C4-2B (cell line): ENCODE measurements around the gene SELENOM.

ENCODE experiments used
- H3K27ac ChIP-seq: fragments of 450-650 bp; 2 replicates; pipeline ENCODE4 v1.5.1; 2017
- CTCF ChIP-seq: fragments of 450-650 bp; conservative IDR thresholded peaks from 2 replicates; pipeline ENCODE4 v1.5.1; 2017; ENCODE audit warnings: mild to moderate bottlenecking
- ZFX ChIP-seq: fragments of 450-650 bp; IDR thresholded peaks from 2 replicates; pipeline ENCODE4 v1.6.1; 2017

SELENOM gene

DNA sequence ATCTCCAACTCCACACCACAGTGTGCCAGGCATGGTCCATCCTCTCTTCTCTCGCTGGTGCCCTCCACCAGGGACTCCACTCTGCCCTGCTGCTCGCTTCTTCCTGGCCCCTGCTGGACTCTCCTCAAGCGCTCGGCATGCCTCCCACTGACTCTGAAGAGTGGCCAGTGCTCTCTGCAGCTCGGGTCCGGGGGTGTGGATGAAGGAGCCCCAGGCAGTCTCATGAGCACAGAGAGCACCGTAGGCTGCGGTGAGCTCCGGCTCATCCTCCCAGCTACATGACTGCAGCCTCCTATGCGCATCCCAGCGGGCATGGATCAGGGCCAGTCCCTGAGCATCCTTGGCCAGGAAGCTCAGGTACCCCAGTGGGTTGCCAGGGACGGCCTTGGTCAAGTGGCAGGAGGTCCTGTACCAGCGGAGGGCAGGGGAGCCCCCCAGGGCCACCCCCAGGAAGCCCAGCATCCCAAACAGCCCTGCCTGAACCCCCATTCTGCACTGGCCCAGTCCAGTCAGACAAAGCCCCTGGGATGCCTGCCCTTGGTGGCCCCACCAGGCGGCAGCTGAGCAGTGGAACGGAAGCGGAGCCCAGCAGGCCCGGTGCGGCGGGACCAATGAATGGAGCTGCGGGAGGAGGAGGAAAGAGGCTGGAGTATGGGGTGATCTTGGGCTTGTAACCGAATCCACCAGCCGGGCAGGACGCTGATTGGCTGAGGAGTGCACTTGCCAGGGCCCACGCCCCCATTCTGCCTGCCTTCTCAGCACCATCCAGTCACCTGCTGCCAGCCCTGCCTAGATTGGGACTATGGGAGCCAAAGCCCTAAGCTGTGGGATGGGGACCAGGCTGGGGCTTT, 32.7 kb upstream of the SELENOM start, which contains the start of gene PLA2G3:
PLA2G3 (minus strand) TSS at position 643 of the 851 bp plus-strand sequence; CDS start at position 489, 154 bp downstream.
- peak within 1 kb of the TSS; percentile 23 for H3K27ac ChIP-seq
- TF ChIP-seq ZFX (no peak), CTCF (no peak)

GRCh38 chr22:31139066-31139465, 31.7 kb upstream of the SELENOM start:
- no peak for TF ChIP-seq CTCF
- no peak for TF ChIP-seq ZFX
- no peak overlapping the region for H3K27ac ChIP-seq

DNA sequence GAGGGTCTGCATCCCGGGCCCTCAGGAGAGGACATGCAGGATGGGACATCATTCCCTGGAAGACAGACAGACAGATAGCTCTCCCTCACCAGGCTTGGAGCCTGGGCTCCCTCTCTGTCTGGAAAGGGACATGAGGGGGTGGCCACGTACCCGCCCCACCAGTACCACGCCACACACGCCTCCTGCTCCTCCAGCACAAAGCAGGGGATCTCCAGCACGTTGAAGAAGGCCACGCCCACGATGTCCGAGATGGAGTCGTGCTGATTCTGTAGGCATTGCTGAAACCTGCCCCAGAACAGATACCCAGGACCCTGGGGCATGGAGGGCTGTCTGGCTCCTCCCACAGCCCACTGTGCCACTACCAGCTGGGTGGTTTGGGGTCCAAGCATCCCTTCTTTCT, 30.8 kb upstream of the SELENOM start:
- TF ChIP-seq CTCF (no peak), ZFX (no peak)
- H3K27ac ChIP-seq = no peak overlapping the region

DNA sequence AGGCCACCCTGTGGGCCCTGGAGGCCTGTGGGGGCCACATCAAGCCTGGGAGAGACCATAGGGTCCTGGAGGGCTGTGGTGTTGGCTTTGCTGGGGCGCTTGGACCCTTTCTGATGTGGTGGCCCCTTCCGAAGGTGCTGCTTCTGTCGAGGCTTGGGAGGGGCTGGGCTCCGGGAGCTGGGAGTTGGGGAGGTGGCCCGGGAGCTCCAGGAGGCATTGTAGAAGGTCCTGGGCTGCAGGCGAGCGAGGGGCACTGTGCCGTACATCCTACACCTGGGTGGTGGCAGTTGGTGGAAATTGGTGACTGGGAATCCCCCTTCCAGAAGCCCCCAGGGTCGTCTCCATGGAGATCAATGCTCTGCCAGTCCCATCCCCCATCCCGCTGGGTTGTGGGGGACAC, 30.4 kb upstream of the SELENOM start:
- no peak overlapping the region for H3K27ac ChIP-seq

GRCh38 chr22:31136711-31137110, 29.3 kb upstream of the SELENOM start:
- no peak overlapping the region for H3K27ac ChIP-seq
- no peak for TF ChIP-seq CTCF
- TF ChIP-seq ZFX = no peak

More for the DNA sequence above, 30.4 kb upstream of the SELENOM start:
- TF ChIP-seq CTCF (no peak), ZFX (no peak)

- TF ChIP-seq ZFX (no peak), CTCF (no peak)
- no peak overlapping the region for H3K27ac ChIP-seq
These were observed 28.8 kb upstream of the SELENOM start for GRCh38 chr22:31136155-31136554.

DNA sequence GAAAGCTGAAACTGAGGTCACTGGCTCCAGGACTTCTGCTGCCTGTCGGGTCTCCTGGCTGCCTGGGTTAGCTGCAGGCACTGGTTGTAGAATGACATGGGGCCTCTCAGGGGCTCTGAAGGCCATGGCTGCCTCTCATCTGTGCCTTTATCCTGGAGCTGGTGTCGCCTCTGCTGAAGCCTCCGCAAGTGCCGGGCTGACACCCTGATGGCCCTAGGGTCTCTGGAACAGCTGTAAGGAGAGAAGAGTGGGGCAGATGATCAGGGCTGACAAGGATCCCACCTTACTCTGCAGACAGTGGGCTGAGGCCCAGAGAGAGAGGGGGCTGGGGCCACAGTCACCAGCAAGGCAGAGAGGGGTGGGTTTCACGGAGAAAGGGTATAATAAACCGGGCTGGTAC, 28.3 kb upstream of the SELENOM start:
- TF ChIP-seq CTCF = no peak
- no peak for TF ChIP-seq ZFX
- no peak overlapping the region for H3K27ac ChIP-seq
